NCI-H2196 treated with DMSO at 0.1 percent for 48 hours (cell line): ENCODE measurements around the gene STK26.
"Not testable (repeated sequence)": the region's sequence is repeated elsewhere in the genome, so short reads cannot be mapped to it uniquely, and the experiment has no call there.

Experiments
- DNase-seq: peaks from one replicate; lab custom pipeline; 2025; ENCODE audit not compliant: unreplicated experiment; lab: John Stamatoyannopoulos, UW

Gene STK26

GRCh38 chrX:132092439-132093065, 69.5 kb downstream of the STK26 start:
- peak; percentile 3 for DNase-seq

GRCh38 chrX:132093239-132093860, 70.2 kb downstream of the STK26 start:
- no peak for DNase-seq

- DNase-seq: no peak
These were observed 71.1 kb downstream of the STK26 start for GRCh38 chrX:132094164-132094563.

GRCh38 chrX:132098704-132099103, 75.6 kb downstream of the STK26 start:
- DNase-seq: not testable (repeated sequence)

- DNase-seq: no peak
These were observed 78.1 kb downstream of the STK26 start for GRCh38 chrX:132101206-132101605.

GRCh38 chrX:132101799-132102198, 78.7 kb downstream of the STK26 start:
- DNase-seq: no peak

GRCh38 chrX:132107291-132107690, 84.2 kb downstream of the STK26 start:
- DNase-seq: no peak

GRCh38 chrX:132114607-132115006, 91.5 kb downstream of the STK26 start:
- DNase-seq: no peak

- no peak for DNase-seq
These were observed 92.7 kb downstream of the STK26 start for GRCh38 chrX:132115792-132116191.

- no peak for DNase-seq
These were observed 95.3 kb downstream of the STK26 start for GRCh38 chrX:132118358-132118757.

GRCh38 chrX:132119283-132119682, 96.2 kb downstream of the STK26 start:
- DNase-seq: no peak

GRCh38 chrX:132119821-132120515, 96.9 kb downstream of the STK26 start:
- DNase-seq: no peak

- no peak for DNase-seq
These were observed 97.8 kb downstream of the STK26 start for GRCh38 chrX:132120913-132121312.
